Smooth muscle cell (in vitro differentiated cells): ENCODE measurements around the gene KRT33A. TPM values are rescaled to one million over a fixed set of nuclear protein-coding genes. Genes with fewer than 3 reads are reported as not detected.

Experiments
- DNase-seq: peaks from one replicate; lab custom pipeline; 2025; ENCODE audit not compliant: unreplicated experiment; lab: John Stamatoyannopoulos, UW
- H2AFZ ChIP-seq: fragments of 200-600 bp; sonication (generic); 2 replicates; pipeline ENCODE4 v1.6.0; 2016; ENCODE audit warnings: antibody characterized with exemption, low read depth, mild to moderate bottlenecking
- H3F3A ChIP-seq: fragments of 200-600 bp; sonication (generic); 2 replicates; pipeline ENCODE4 v1.6.0; 2017; ENCODE audit warnings: antibody characterized with exemption, low read depth
- H3K27ac ChIP-seq: fragments of 200-600 bp; sonication (generic); 2 replicates; pipeline ENCODE4 v1.5.1; 2016; ENCODE audit warnings: low read depth, mild to moderate bottlenecking
- H3K27me3 ChIP-seq: fragments of 200-600 bp; sonication (generic); 2 replicates; pipeline ENCODE4 v1.6.1; 2016; ENCODE audit warnings: low read depth, mild to moderate bottlenecking
- H3K36me3 ChIP-seq: fragments of 200-600 bp; sonication (generic); 2 replicates; pipeline ENCODE4 v1.5.1; 2016; ENCODE audit warnings: low read depth
- H3K4me1 ChIP-seq: fragments of 200-600 bp; sonication (generic); 2 replicates; pipeline ENCODE4 v1.5.1; 2016; ENCODE audit warnings: low read depth
- H3K4me2 ChIP-seq: fragments of 200-600 bp; sonication (generic); 2 replicates; pipeline ENCODE4 v1.6.0; 2016; ENCODE audit warnings: mild to moderate bottlenecking
- H3K4me3 ChIP-seq: fragments of 200-600 bp; sonication (generic); 2 replicates; pipeline ENCODE4 v1.5.1; 2016; ENCODE audit warnings: mild to moderate bottlenecking
- H3K79me2 ChIP-seq: fragments of 200-600 bp; sonication (generic); 2 replicates; pipeline ENCODE4 v1.6.0; 2016; ENCODE audit warnings: low read depth, mild to moderate bottlenecking
- H3K9ac ChIP-seq: fragments of 200-600 bp; sonication (generic); 2 replicates; pipeline ENCODE4 v1.6.0; 2016; ENCODE audit warnings: low read depth
- H3K9me3 ChIP-seq: fragments of 200-600 bp; sonication (generic); replicated peaks from 2 replicates; pipeline ENCODE4 v1.5.1; 2016; ENCODE audit warnings: low read depth
- H4K20me1 ChIP-seq: fragments of 200-600 bp; sonication (generic); 2 replicates; pipeline ENCODE4 v1.6.0; 2016; ENCODE audit warnings: low read depth
- CTCF ChIP-seq: fragments of 200-600 bp; sonication (generic); IDR thresholded peaks from 2 replicates; pipeline ENCODE4 v1.5.1; 2017; ENCODE audit warnings: borderline replicate concordance, mild to moderate bottlenecking, antibody characterized with exemption; ENCODE audit not compliant: insufficient read depth, poor library complexity, severe bottlenecking
- WGBS: methylation state at CpG from one replicate; pipeline ENCODE4 v1.1.7; 2016; ENCODE audit warnings: low lambda C conversion rate; 5-methylcytosine and 5-hydroxymethylcytosine counted together
- polyA plus RNA-seq: library from polyadenylated mRNA; unstranded; fragments of >200 nt; fragmentation: Nextera tagmentation; extraction: Ambion mirVana; gene quantifications from 2 replicates; pipeline ENCODE4 v1.2.1, GENCODE V29; 2016
- total RNA-seq: library from RNA; depleted of rRNA; stranded (reverse); fragments of >200 nt; gene quantifications from 2 replicates; pipeline ENCODE4 v1.2.3, GENCODE V29; 2014

Gene KRT33A
- total and polyA plus RNA-seq, 2 experiments from 2014 or later: 0.09 TPM; not detected in 1

GRCh38 chr17:41315204-41315794, 35.3 kb downstream of the KRT33A start, which contains the start of gene KRTAP17-1:
Gene KRTAP17-1 (minus strand): TSS chr17:41315710. CDS start chr17:41315650, 60 bp downstream.
- Histone ChIP-seq H3K27ac (no peak within 1 kb of the TSS), H4K20me1 (no peaks in the 10 kb centered on the region)

DNA sequence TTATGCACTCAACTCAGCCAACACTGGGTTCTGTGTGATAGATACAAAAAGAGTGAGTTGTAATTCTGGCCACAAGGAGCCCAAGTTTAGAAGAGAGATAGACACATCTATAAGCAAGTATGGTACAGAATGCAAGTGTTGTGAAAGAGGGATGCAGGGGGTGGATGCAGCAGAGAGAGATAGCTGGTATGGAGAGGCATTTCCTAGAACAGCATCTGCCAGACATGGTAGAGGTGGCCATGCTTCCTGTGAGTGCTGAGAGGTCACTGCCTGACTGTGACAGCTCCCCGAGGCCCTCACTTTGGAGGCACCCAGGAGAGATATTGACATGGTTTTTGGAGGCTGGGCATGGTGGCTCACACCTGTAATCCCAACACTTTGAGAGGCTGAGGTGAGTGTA, 39.5 kb downstream of the KRT33A start:
- Histone ChIP-seq H3K9me3 (no peaks in the 10 kb centered on the region), H3K4me1 (no peaks in the 10 kb centered on the region), H3K27me3 (peaks cover 11% of the 10 kb centered on the region), H3K79me2 (no peaks in the 10 kb centered on the region), H3F3A (no peaks in the 10 kb centered on the region), H2AFZ (no peak overlapping the region), H3K9ac (no peak overlapping the region), H4K20me1 (no peaks in the 10 kb centered on the region), H3K36me3 (no peaks in the 10 kb centered on the region), H3K27ac (no peak overlapping the region), H3K4me2 (no peak overlapping the region), H3K4me3 (no peak overlapping the region)
- WGBS: 81% methylated on average over 1 of the region's 1 CpG
- no peak for TF ChIP-seq CTCF
- no peak for DNase-seq

More at GRCh38 chr17:41315204-41315794, 35.3 kb downstream of the KRT33A start, which contains the start of gene KRTAP17-1:
- Histone ChIP-seq H3K27me3 (peaks cover 11% of the 10 kb centered on the region), H3K9ac (no peak within 1 kb of the TSS), H3K4me2 (no peak within 1 kb of the TSS), H3K4me1 (no peaks in the 10 kb centered on the region), H3K36me3 (no peaks in the 10 kb centered on the region), H2AFZ (no peak within 1 kb of the TSS), H3K4me3 (no peak within 1 kb of the TSS), H3K79me2 (no peaks in the 10 kb centered on the region), H3K9me3 (no peaks in the 10 kb centered on the region), H3F3A (no peaks in the 10 kb centered on the region)
- 94% methylated on average over 20 of the region's 24 CpGs for WGBS
- TF ChIP-seq CTCF: no peak
- no peak for DNase-seq

GRCh38 chr17:41308918-41309359, 41.7 kb downstream of the KRT33A start, which contains the start of gene KRTAP16-1:
Gene KRTAP16-1 (minus strand): TSS chr17:41309309. CDS start chr17:41309253, 56 bp downstream.
- 92% methylated on average over 7 of the region's 7 CpGs for WGBS
- Histone ChIP-seq H3K79me2 (no peaks in the 10 kb centered on the region), H3K4me2 (no peak within 1 kb of the TSS), H3K4me3 (no peak within 1 kb of the TSS), H3F3A (no peaks in the 10 kb centered on the region), H3K9ac (no peak within 1 kb of the TSS), H2AFZ (no peak within 1 kb of the TSS), H3K36me3 (no peaks in the 10 kb centered on the region), H4K20me1 (no peaks in the 10 kb centered on the region), H3K27ac (no peak within 1 kb of the TSS), H3K9me3 (no peaks in the 10 kb centered on the region), H3K4me1 (no peaks in the 10 kb centered on the region), H3K27me3 (peaks cover 4% of the 10 kb centered on the region)
- TF ChIP-seq CTCF: no peak
- no peak for DNase-seq
